CD4-positive, alpha-beta T cell treated with Interleukin-21 for 1 hour (primary cell): ENCODE measurements around the gene NDUFAB1.
"Not testable (repeated sequence)": the region's sequence is repeated elsewhere in the genome, so short reads cannot be mapped to it uniquely, and the experiment has no call there.

Source experiments
- DNase-seq: peaks from one replicate; pipeline ENCODE4 v3.0.0-alpha.2; 2020

NDUFAB1 gene

GRCh38 chr16:23583271-23583670, 12.8 kb downstream of the NDUFAB1 start:
- not testable (repeated sequence) for DNase-seq

- no peak for DNase-seq
Measured at GRCh38 chr16:23581764-23582163, 14.4 kb downstream of the NDUFAB1 start.

GRCh38 chr16:23580391-23580790, 15.7 kb downstream of the NDUFAB1 start:
- DNase-seq: no peak

GRCh38 chr16:23579371-23579770, 16.7 kb downstream of the NDUFAB1 start:
- no peak for DNase-seq

GRCh38 chr16:23578101-23578830, 17.9 kb downstream of the NDUFAB1 start:
- no peak for DNase-seq

GRCh38 chr16:23577493-23577892, 18.6 kb downstream of the NDUFAB1 start:
- DNase-seq: no peak

GRCh38 chr16:23575834-23576233, 20.3 kb downstream of the NDUFAB1 start:
- no peak for DNase-seq

- DNase-seq: no peak
Measured at GRCh38 chr16:23573817-23574216, 22.3 kb downstream of the NDUFAB1 start.

GRCh38 chr16:23572394-23572793, 23.7 kb downstream of the NDUFAB1 start:
- DNase-seq: no peak

- DNase-seq: no peak
Measured at GRCh38 chr16:23571895-23572294, 24.2 kb downstream of the NDUFAB1 start.

- DNase-seq: no peak
Measured at GRCh38 chr16:23570992-23571632, 25.0 kb downstream of the NDUFAB1 start.

- no peak for DNase-seq
Measured at GRCh38 chr16:23567602-23568001, 28.5 kb downstream of the NDUFAB1 start.

GRCh38 chr16:23566724-23567123, 29.4 kb downstream of the NDUFAB1 start:
- no peak for DNase-seq

GRCh38 chr16:23564575-23565363, 31.3 kb downstream of the NDUFAB1 start:
- no peak for DNase-seq

GRCh38 chr16:23563186-23563585, 32.9 kb downstream of the NDUFAB1 start:
- DNase-seq: no peak

GRCh38 chr16:23562505-23562904, 33.6 kb downstream of the NDUFAB1 start:
- DNase-seq: no peak

- DNase-seq: no peak
Measured at GRCh38 chr16:23561586-23561985, 34.5 kb downstream of the NDUFAB1 start.

GRCh38 chr16:23557779-23558702, 38.1 kb downstream of the NDUFAB1 start:
- peak; percentile 0 for DNase-seq

- peak; percentile 96 for DNase-seq
Measured at GRCh38 chr16:23556881-23557778, 39.0 kb downstream of the NDUFAB1 start, which contains the start of the genes EARS2 and UBFD1. EARS2 (minus strand) TSS chr16:23557350; CDS start chr16:23557343, 7 bp downstream. UBFD1 (plus strand) TSS chr16:23557727; CDS start chr16:23557743, 16 bp downstream.

GRCh38 chr16:23554536-23554935, 41.6 kb downstream of the NDUFAB1 start:
- DNase-seq: no peak

GRCh38 chr16:23552161-23552560, 44.0 kb downstream of the NDUFAB1 start:
- DNase-seq: no peak
